Thyroid gland (tissue), 4 donors: ENCODE results near the gene PLEKHM2.

Source experiments
- CTCF ChIP-seq, 6 experiments: fragments of 200-600 bp in 3 of 6; fragments of 450-650 bp in 3 of 6; sonication (generic) in 3 of 6; IDR thresholded peaks; one replicate each; pipeline ENCODE4 v1.5.1; 2016 to 2019; ENCODE audit warnings: antibody characterized with exemption in 6 of 6, mild to moderate bottlenecking in 2 of 6, inconsistent platforms in 1 of 6, moderate library complexity in 1 of 6
- POLR2A ChIP-seq, 2 donors: fragments of 450-650 bp; IDR thresholded peaks; one replicate each; pipeline ENCODE4 v1.6.1; 2017; ENCODE audit warnings: antibody characterized with exemption in 2 of 2, mild to moderate bottlenecking in 2 of 2, moderate library complexity in 1 of 2

- no peak for TF ChIP-seq POLR2A (IDR thresholded peaks at IDR 0.05)
- no peak for TF ChIP-seq CTCF (IDR thresholded peaks at IDR 0.05)
Measured at GRCh38 chr1:15730423-15730822, 46.3 kb downstream of the PLEKHM2 start.
